ENCODE data around the gene NWD2.

GRCh38 chr4:37461801-37462200 lies 217.3 kb downstream of the NWD2 start:
- TF ChIP-seq EZH2 (IDR thresholded peaks at IDR 0.05; ENCODE audit: insufficient read depth, poor library complexity, severe bottlenecking), result no peak
- TF ChIP-seq EZH2phosphoT487 (IDR thresholded peaks at IDR 0.05; ENCODE audit: insufficient read depth, low read depth), result no peak

All from GM23248 (cell line).